Measurements from ENCODE around the gene CACNA2D3.

The CACNA2D3 gene

GRCh38 chr3:54171951-54172350, 49.6 kb downstream of the CACNA2D3 start:
- WGBS (ENCODE audit: extremely low coverage, insufficient coverage, low lambda C conversion rate), result no CpG with 5 or more reads among the region's 10 CpGs

GRCh38 chr3:54173371-54173770, 51.0 kb downstream of the CACNA2D3 start:
- no peak overlapping the region for H2BK120ac ChIP-seq (ENCODE audit: low read depth, low read length)
- no peak overlapping the region for H3K4me2 ChIP-seq (ENCODE audit: low read length)
- H3K9ac ChIP-seq (ENCODE audit: low read length), result no peak overlapping the region
- no peak for DNase-seq
- H3K27me3 ChIP-seq (ENCODE audit: insufficient read depth, low read length, poor library complexity), result no peaks in the 10 kb centered on the region
- H2BK5ac ChIP-seq (ENCODE audit: low read length), result no peak overlapping the region
- no peaks in the 10 kb centered on the region for H3K79me2 ChIP-seq (ENCODE audit: control insufficient read depth, insufficient read depth, low read length)
- no peak overlapping the region for H3K23ac ChIP-seq (ENCODE audit: low read length)
- H3K18ac ChIP-seq (ENCODE audit: low read length), result no peak overlapping the region
- H4K8ac ChIP-seq (ENCODE audit: low read depth, low read length), result no peak overlapping the region
- no peaks in the 10 kb centered on the region for H3K36me3 ChIP-seq (ENCODE audit: control insufficient read depth, insufficient read depth, low read length)
- WGBS (ENCODE audit: extremely low coverage, insufficient coverage, low lambda C conversion rate), result no CpG with 5 or more reads among the region's 3 CpGs
- H2AK5ac ChIP-seq (ENCODE audit: low read length), result no peak overlapping the region
- H3K79me1 ChIP-seq (ENCODE audit: low read length), result no peaks in the 10 kb centered on the region
- H3K56ac ChIP-seq (ENCODE audit: low read length), result no peak overlapping the region
- H4K5ac ChIP-seq (ENCODE audit: low read length), result no peak overlapping the region
- H3K4me3 ChIP-seq (ENCODE audit: low read length), result no peak overlapping the region
- H2BK15ac ChIP-seq (replicated peaks; ENCODE audit: low read depth), result no peak overlapping the region
- H3K4ac ChIP-seq (ENCODE audit: low read depth, low read length), result no peak overlapping the region
- H3K27ac ChIP-seq (ENCODE audit: low read depth, low read length), result no peak overlapping the region
- H3K4me1 ChIP-seq (ENCODE audit: control insufficient read depth, low read depth, low read length), result no peaks in the 10 kb centered on the region

More at GRCh38 chr3:54171951-54172350, 49.6 kb downstream of the CACNA2D3 start:
- no peak overlapping the region for H2BK5ac ChIP-seq (ENCODE audit: low read length)
- H3K79me2 ChIP-seq (ENCODE audit: control insufficient read depth, insufficient read depth, low read length), result no peaks in the 10 kb centered on the region
- H3K79me1 ChIP-seq (ENCODE audit: low read length), result no peaks in the 10 kb centered on the region
- H4K5ac ChIP-seq (ENCODE audit: low read length), result no peak overlapping the region
- no peak overlapping the region for H3K4ac ChIP-seq (ENCODE audit: low read depth, low read length)
- H2AK5ac ChIP-seq (ENCODE audit: low read length), result no peak overlapping the region
- H3K23ac ChIP-seq (ENCODE audit: low read length), result no peak overlapping the region
- no peak overlapping the region for H4K8ac ChIP-seq (ENCODE audit: low read depth, low read length)
- H2BK15ac ChIP-seq (replicated peaks; ENCODE audit: low read depth), result no peak overlapping the region
- H3K27me3 ChIP-seq (ENCODE audit: insufficient read depth, low read length, poor library complexity), result no peaks in the 10 kb centered on the region
- no peak overlapping the region for H3K4me2 ChIP-seq (ENCODE audit: low read length)
- no peak overlapping the region for H3K18ac ChIP-seq (ENCODE audit: low read length)
- H3K27ac ChIP-seq (ENCODE audit: low read depth, low read length), result no peak overlapping the region
- H2BK120ac ChIP-seq (ENCODE audit: low read depth, low read length), result no peak overlapping the region
- H3K4me1 ChIP-seq (ENCODE audit: control insufficient read depth, low read depth, low read length), result no peaks in the 10 kb centered on the region
- H3K9ac ChIP-seq (ENCODE audit: low read length), result no peak overlapping the region
- no peak overlapping the region for H3K4me3 ChIP-seq (ENCODE audit: low read length)
- no peaks in the 10 kb centered on the region for H3K36me3 ChIP-seq (ENCODE audit: control insufficient read depth, insufficient read depth, low read length)
- DNase-seq, result no peak
- H3K56ac ChIP-seq (ENCODE audit: low read length), result no peak overlapping the region

- Histone ChIP-seq H3K79me1 (ENCODE audit: low read length) (no peaks in the 10 kb centered on the region), H3K9ac (ENCODE audit: low read length) (no peak overlapping the region), H2BK15ac (replicated peaks; ENCODE audit: low read depth) (no peak overlapping the region), H2AK5ac (ENCODE audit: low read length) (no peak overlapping the region), H4K8ac (ENCODE audit: low read depth, low read length) (no peak overlapping the region), H3K23ac (ENCODE audit: low read length) (no peak overlapping the region), H3K4ac (ENCODE audit: low read depth, low read length) (no peak overlapping the region), H4K5ac (ENCODE audit: low read length) (no peak overlapping the region), H3K27me3 (ENCODE audit: insufficient read depth, low read length, poor library complexity) (no peaks in the 10 kb centered on the region), H3K4me2 (ENCODE audit: low read length) (no peak overlapping the region), H3K4me3 (ENCODE audit: low read length) (no peak overlapping the region), H3K79me2 (ENCODE audit: control insufficient read depth, insufficient read depth, low read length) (no peaks in the 10 kb centered on the region), H3K56ac (ENCODE audit: low read length) (no peak overlapping the region), H3K27ac (ENCODE audit: low read depth, low read length) (no peak overlapping the region), H2BK5ac (ENCODE audit: low read length) (no peak overlapping the region), H3K18ac (ENCODE audit: low read length) (no peak overlapping the region), H2BK120ac (ENCODE audit: low read depth, low read length) (no peak overlapping the region), H3K4me1 (ENCODE audit: control insufficient read depth, low read depth, low read length) (no peaks in the 10 kb centered on the region), H3K36me3 (ENCODE audit: control insufficient read depth, insufficient read depth, low read length) (no peaks in the 10 kb centered on the region)
- no CpG with 5 or more reads among the region's 3 CpGs for WGBS (ENCODE audit: extremely low coverage, insufficient coverage, low lambda C conversion rate)
- DNase-seq, result no peak
Observed at GRCh38 chr3:54176106-54176505, 53.8 kb downstream of the CACNA2D3 start.

GRCh38 chr3:54177816-54178215, 55.5 kb downstream of the CACNA2D3 start:
- no peaks in the 10 kb centered on the region for H3K79me2 ChIP-seq (ENCODE audit: control insufficient read depth, insufficient read depth, low read length)
- no peaks in the 10 kb centered on the region for H3K79me1 ChIP-seq (ENCODE audit: low read length)
- no CpG with 5 or more reads among the region's 3 CpGs for WGBS (ENCODE audit: extremely low coverage, insufficient coverage, low lambda C conversion rate)
- H3K4me2 ChIP-seq (ENCODE audit: low read length), result no peak overlapping the region
- H3K4me1 ChIP-seq (ENCODE audit: control insufficient read depth, low read depth, low read length), result no peaks in the 10 kb centered on the region
- H3K23ac ChIP-seq (ENCODE audit: low read length), result no peak overlapping the region
- no peak overlapping the region for H4K5ac ChIP-seq (ENCODE audit: low read length)
- no peak overlapping the region for H3K4ac ChIP-seq (ENCODE audit: low read depth, low read length)
- no peak overlapping the region for H2BK15ac ChIP-seq (replicated peaks; ENCODE audit: low read depth)
- no peaks in the 10 kb centered on the region for H3K27me3 ChIP-seq (ENCODE audit: insufficient read depth, low read length, poor library complexity)
- H3K18ac ChIP-seq (ENCODE audit: low read length), result no peak overlapping the region
- H2BK5ac ChIP-seq (ENCODE audit: low read length), result no peak overlapping the region
- no peak for DNase-seq
- no peak overlapping the region for H3K27ac ChIP-seq (ENCODE audit: low read depth, low read length)
- no peak overlapping the region for H2AK5ac ChIP-seq (ENCODE audit: low read length)
- no peak overlapping the region for H2BK120ac ChIP-seq (ENCODE audit: low read depth, low read length)
- no peak overlapping the region for H3K4me3 ChIP-seq (ENCODE audit: low read length)
- H3K9ac ChIP-seq (ENCODE audit: low read length), result no peak overlapping the region
- H3K36me3 ChIP-seq (ENCODE audit: control insufficient read depth, insufficient read depth, low read length), result no peaks in the 10 kb centered on the region
- no peak overlapping the region for H3K56ac ChIP-seq (ENCODE audit: low read length)
- H4K8ac ChIP-seq (ENCODE audit: low read depth, low read length), result no peak overlapping the region

DNA sequence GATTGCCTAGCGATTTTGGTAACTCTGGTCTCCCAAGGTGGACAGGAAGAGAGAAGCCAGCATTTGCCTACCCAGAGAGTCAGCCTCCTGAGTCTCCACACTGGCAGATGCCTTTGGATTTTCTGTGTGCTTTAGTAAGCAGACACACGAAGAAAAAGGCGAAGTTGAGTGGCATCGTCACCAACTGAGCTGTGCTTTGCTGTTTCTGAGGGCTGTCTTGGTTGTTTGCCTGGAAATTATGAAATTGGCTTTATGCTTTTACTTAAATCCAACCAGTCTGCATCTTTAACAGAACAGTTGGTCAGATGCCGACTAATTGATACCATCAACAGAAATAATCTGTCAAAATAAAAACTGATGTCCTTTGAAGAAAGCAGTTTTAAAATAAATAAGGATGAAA, 56.0 kb downstream of the CACNA2D3 start:
- no peak overlapping the region for H3K9ac ChIP-seq (ENCODE audit: low read length)
- no peak overlapping the region for H4K5ac ChIP-seq (ENCODE audit: low read length)
- no peak overlapping the region for H3K23ac ChIP-seq (ENCODE audit: low read length)
- H2BK5ac ChIP-seq (ENCODE audit: low read length), result no peak overlapping the region
- no peak overlapping the region for H3K27ac ChIP-seq (ENCODE audit: low read depth, low read length)
- no peak overlapping the region for H2BK15ac ChIP-seq (replicated peaks; ENCODE audit: low read depth)
- no peak overlapping the region for H3K4ac ChIP-seq (ENCODE audit: low read depth, low read length)
- no peaks in the 10 kb centered on the region for H3K36me3 ChIP-seq (ENCODE audit: control insufficient read depth, insufficient read depth, low read length)
- H2BK120ac ChIP-seq (ENCODE audit: low read depth, low read length), result no peak overlapping the region
- no peak overlapping the region for H3K4me2 ChIP-seq (ENCODE audit: low read length)
- H3K18ac ChIP-seq (ENCODE audit: low read length), result no peak overlapping the region
- no peak for DNase-seq
- no peak overlapping the region for H4K8ac ChIP-seq (ENCODE audit: low read depth, low read length)
- H3K79me2 ChIP-seq (ENCODE audit: control insufficient read depth, insufficient read depth, low read length), result no peaks in the 10 kb centered on the region
- no peak overlapping the region for H3K4me3 ChIP-seq (ENCODE audit: low read length)
- no CpG with 5 or more reads among the region's 5 CpGs for WGBS (ENCODE audit: extremely low coverage, insufficient coverage, low lambda C conversion rate)
- no peaks in the 10 kb centered on the region for H3K27me3 ChIP-seq (ENCODE audit: insufficient read depth, low read length, poor library complexity)
- H3K79me1 ChIP-seq (ENCODE audit: low read length), result no peaks in the 10 kb centered on the region
- no peak overlapping the region for H2AK5ac ChIP-seq (ENCODE audit: low read length)
- H3K56ac ChIP-seq (ENCODE audit: low read length), result no peak overlapping the region
- H3K4me1 ChIP-seq (ENCODE audit: control insufficient read depth, low read depth, low read length), result no peaks in the 10 kb centered on the region

DNA sequence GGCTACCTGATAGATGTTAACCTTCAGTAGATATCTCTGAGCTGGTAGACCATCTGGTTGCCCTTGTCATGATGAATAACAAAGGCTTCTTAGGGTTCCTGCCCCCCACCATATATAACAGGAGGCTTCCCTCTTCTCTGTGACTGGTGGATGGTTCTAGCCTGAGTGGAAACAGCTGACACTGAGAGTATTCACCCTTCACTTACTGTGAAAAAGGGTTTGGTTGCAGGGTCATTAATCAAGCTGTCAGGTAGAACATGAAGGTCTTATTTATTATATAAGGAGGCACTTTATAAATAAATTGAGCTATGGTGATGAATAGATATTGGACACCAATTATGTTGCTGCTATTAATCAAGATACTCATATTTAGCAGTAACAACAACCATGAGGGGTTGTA, 58.6 kb downstream of the CACNA2D3 start:
- Histone ChIP-seq H3K18ac (ENCODE audit: low read length) (no peak overlapping the region), H2BK15ac (replicated peaks; ENCODE audit: low read depth) (no peak overlapping the region), H3K23ac (ENCODE audit: low read length) (no peak overlapping the region), H3K79me2 (ENCODE audit: control insufficient read depth, insufficient read depth, low read length) (no peaks in the 10 kb centered on the region), H2BK5ac (ENCODE audit: low read length) (no peak overlapping the region), H3K36me3 (ENCODE audit: control insufficient read depth, insufficient read depth, low read length) (no peaks in the 10 kb centered on the region), H3K9ac (ENCODE audit: low read length) (no peak overlapping the region), H3K4ac (ENCODE audit: low read depth, low read length) (no peak overlapping the region), H3K27ac (ENCODE audit: low read depth, low read length) (no peak overlapping the region), H2AK5ac (ENCODE audit: low read length) (no peak overlapping the region), H3K79me1 (ENCODE audit: low read length) (no peaks in the 10 kb centered on the region), H3K56ac (ENCODE audit: low read length) (no peak overlapping the region), H3K4me1 (ENCODE audit: control insufficient read depth, low read depth, low read length) (no peaks in the 10 kb centered on the region), H3K4me2 (ENCODE audit: low read length) (no peak overlapping the region), H3K27me3 (ENCODE audit: insufficient read depth, low read length, poor library complexity) (no peaks in the 10 kb centered on the region), H2BK120ac (ENCODE audit: low read depth, low read length) (no peak overlapping the region), H4K5ac (ENCODE audit: low read length) (no peak overlapping the region), H4K8ac (ENCODE audit: low read depth, low read length) (no peak overlapping the region), H3K4me3 (ENCODE audit: low read length) (no peak overlapping the region)
- no peak for DNase-seq
